Ovary (tissue), 3 donors: Measurements from ENCODE around the gene GLIPR1.

ENCODE experiments used
- EP300 ChIP-seq: sonication (generic); formaldehyde crosslinking; IDR thresholded peaks from one replicate; pipeline ENCODE4 v1.6.1; 2017; ENCODE audit warnings: antibody characterized with exemption
- TF ChIP-seq, protein P1 (sequence below), 3 donors: fragments of 450-650 bp in 2 of 3; fragments of 200-600 bp in 1 of 3; IDR thresholded peaks; one replicate each; pipeline versions ENCODE4 v1.5.1 to v1.8.0; 2016 to 2022; ENCODE audit warnings: antibody characterized with exemption in 3 of 3, mild to moderate bottlenecking in 1 of 3
- donor health status: DM: no; HTN: no; CAD: no.

DNA sequence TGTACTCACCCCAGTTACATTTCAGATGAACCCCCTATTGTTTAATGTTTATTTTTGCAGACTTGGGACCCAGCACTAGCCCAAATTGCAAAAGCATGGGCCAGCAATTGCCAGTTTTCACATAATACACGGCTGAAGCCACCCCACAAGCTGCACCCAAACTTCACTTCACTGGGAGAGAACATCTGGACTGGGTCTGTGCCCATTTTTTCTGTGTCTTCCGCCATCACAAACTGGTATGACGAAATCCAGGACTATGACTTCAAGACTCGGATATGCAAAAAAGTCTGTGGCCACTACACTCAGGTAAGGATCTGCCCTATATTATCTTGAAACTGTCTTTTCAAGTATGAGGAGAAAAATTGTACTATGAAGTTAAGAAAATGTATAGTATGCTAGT, 1.2 kb downstream of the GLIPR1 start:
- TF ChIP-seq, protein P1, sequence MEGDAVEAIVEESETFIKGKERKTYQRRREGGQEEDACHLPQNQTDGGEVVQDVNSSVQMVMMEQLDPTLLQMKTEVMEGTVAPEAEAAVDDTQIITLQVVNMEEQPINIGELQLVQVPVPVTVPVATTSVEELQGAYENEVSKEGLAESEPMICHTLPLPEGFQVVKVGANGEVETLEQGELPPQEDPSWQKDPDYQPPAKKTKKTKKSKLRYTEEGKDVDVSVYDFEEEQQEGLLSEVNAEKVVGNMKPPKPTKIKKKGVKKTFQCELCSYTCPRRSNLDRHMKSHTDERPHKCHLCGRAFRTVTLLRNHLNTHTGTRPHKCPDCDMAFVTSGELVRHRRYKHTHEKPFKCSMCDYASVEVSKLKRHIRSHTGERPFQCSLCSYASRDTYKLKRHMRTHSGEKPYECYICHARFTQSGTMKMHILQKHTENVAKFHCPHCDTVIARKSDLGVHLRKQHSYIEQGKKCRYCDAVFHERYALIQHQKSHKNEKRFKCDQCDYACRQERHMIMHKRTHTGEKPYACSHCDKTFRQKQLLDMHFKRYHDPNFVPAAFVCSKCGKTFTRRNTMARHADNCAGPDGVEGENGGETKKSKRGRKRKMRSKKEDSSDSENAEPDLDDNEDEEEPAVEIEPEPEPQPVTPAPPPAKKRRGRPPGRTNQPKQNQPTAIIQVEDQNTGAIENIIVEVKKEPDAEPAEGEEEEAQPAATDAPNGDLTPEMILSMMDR (IDR thresholded peaks at IDR 0.05) = no peak
- TF ChIP-seq EP300 = no peak
